ENCODE results near the gene IGFBP4. TPM values are rescaled to one million over a fixed set of nuclear protein-coding genes. Genes with fewer than 3 reads are reported as not detected.

The IGFBP4 gene
- total RNA-seq = 111 and 122 TPM in 2 replicates

DNA sequence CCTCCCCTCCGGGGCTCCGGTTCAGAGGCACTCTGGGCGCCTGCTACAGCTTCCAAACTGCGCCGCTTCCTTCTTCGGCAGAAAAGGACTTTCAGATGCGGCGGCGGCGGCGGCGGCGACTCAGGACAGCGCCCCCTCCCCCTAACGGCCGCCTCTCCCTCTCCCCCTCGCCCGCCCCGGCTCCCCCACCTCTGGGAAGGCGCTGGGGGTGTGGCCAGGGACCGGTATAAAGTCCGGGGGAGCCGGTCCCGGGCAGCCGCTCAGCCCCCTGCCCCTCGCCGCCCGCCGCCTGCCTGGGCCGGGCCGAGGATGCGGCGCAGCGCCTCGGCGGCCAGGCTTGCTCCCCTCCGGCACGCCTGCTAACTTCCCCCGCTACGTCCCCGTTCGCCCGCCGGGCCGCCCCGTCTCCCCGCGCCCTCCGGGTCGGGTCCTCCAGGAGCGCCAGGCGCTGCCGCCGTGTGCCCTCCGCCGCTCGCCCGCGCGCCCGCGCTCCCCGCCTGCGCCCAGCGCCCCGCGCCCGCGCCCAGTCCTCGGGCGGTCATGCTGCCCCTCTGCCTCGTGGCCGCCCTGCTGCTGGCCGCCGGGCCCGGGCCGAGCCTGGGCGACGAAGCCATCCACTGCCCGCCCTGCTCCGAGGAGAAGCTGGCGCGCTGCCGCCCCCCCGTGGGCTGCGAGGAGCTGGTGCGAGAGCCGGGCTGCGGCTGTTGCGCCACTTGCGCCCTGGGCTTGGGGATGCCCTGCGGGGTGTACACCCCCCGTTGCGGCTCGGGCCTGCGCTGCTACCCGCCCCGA is at the start of gene IGFBP4:
Gene IGFBP4, plus strand, starts transcription at position 255 of the 792 bp plus-strand sequence. Its CDS starts 286 bp downstream, at position 541.

DNA sequence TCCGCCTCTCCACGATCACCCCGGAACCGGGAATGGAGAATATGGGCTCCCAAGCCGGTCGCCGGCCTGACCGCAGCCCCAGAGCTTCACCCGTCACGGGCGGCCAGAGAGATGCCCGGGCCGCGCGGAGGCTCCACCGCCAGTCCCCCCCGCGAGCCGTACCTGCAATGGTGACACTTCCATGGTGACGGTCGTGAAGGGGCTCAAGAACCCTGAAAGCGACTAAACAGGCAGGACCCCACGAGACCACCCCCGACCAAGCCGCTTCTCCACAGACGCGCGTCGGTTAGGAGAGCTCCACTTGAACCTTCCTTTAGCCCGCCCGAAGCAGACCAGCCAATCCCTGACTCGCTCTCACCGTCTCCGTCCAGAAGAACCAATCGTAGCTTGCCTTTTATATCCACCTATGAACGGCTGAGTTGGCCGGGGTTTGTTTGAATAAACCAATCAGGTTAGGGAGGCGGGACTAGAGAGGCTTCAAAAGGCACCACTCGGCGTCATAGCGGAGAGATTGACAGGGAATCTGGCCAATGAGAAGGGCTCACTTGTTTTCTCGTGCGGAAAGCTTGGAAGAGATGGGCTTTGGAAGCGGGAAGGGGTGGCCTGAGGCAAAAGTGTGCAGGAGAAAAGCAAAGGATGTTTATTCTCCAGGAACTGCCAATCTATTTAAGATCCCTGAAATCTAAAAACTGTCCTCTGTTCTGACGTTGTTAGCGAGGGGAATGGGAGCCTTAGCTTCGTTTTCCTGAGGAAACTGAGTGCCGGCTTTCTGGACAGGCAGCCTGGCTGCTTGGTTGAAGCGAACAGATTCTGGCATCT is 25.4 kb upstream of the IGFBP4 start, which contains the start of gene TOP2A:
Gene TOP2A, minus strand, starts transcription at position 288 of the 819 bp plus-strand sequence. Its CDS starts 105 bp downstream, at position 183.

DNA sequence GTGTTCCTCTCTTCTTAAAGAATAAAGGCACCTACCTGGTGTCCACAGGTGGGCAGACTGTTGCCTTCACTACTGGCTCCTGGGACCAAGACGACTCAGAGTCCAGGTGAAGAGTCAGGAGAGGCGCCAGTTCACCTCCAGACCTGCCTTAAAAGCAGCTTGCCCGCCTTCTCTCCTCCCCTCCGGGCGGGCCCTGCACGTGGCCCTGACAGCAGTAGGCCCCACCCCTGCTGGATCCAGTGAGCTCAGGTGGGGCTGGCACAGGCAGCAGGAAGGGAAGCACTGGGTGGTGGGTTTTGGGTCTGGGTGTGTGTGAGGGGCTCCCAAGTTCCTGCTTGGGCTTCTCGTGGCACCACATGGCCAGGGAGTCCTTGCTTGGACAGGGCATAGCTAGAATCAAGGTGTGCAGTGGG is 58.3 kb downstream of the IGFBP4 start, which contains the start of gene TNS4:
Gene TNS4, minus strand, starts transcription at position 125 of the 413 bp plus-strand sequence. CDS start 5,198 bp downstream, outside the sequence.

Other genes with a start within 250 kb of the IGFBP4 start
- 11.2 and 11.7 TPM in 2 replicates for gene WIPF2, start 224.1 kb upstream of the IGFBP4 start, total RNA-seq
- 29.1 and 35.8 TPM in 2 replicates for gene CDC6, start 155.6 kb upstream of the IGFBP4 start, total RNA-seq
- gene RARA, start 134.3 kb upstream of the IGFBP4 start, total RNA-seq = 23.4 and 26.9 TPM in 2 replicates
- gene GJD3, start 78.7 kb upstream of the IGFBP4 start, total RNA-seq = 4.2 TPM in 1 of 2 replicates, not detected in the other
- gene TOP2A, start 25.6 kb upstream of the IGFBP4 start, total RNA-seq = 134 and 144 TPM in 2 replicates
- gene TNS4, start 58.2 kb downstream of the IGFBP4 start, total RNA-seq = 0.53 TPM in 1 of 2 replicates, not detected in the other
- not detected in 2 replicates for gene CCR7, start 122.0 kb downstream of the IGFBP4 start, total RNA-seq
- 85.4 and 86.6 TPM in 2 replicates for gene SMARCE1, start 204.4 kb downstream of the IGFBP4 start, total RNA-seq
- gene KRT222, start 221.7 kb downstream of the IGFBP4 start, total RNA-seq = not detected in 2 replicates

All from mammary microvascular endothelial cell (primary cell).